Erythroblast (primary cell): ENCODE measurements around the gene RASAL1.

Source experiments
- GATA1 ChIP-seq: IDR thresholded peaks from 2 replicates; pipeline ENCODE4 v1.6.1; 2011; ENCODE audit warnings: low read depth, mild to moderate bottlenecking, control low read depth, low read length, moderate library complexity
- POLR2A ChIP-seq: IDR thresholded peaks from 2 replicates; pipeline ENCODE4 v1.6.1; 2011; ENCODE audit warnings: mild to moderate bottlenecking, low read length

- no peak for TF ChIP-seq POLR2A
- TF ChIP-seq GATA1 = no peak
Observed at GRCh38 chr12:113164014-113164413, 28.5 kb upstream of the RASAL1 start.
